Aorta (tissue), 5 donors: ENCODE measurements around the gene HNRNPD. TPM values are rescaled to one million over a fixed set of nuclear protein-coding genes. Genes with fewer than 3 reads are reported as not detected.
"Not testable (repeated sequence)": the region's sequence is repeated elsewhere in the genome, so short reads cannot be mapped to it uniquely, and the experiment has no call there.

ENCODE experiments used
- ATAC-seq: fragments of 200-7000 bp; cut with Tn5 transposase; one replicate; pipeline ENCODE4 v1.9.1; 2022; ENCODE audit warnings: moderate library complexity; ENCODE audit not compliant: low FRiP score
- DNase-seq, 2 donors: peaks; one replicate each; pipeline ENCODE4 v3.0.0-alpha.2; 2020
- H3K27ac ChIP-seq, 2 donors: one replicate each; pipeline ENCODE4 v1.5.1; 2013; ENCODE audit warnings: low read length in 2 of 2, mild to moderate bottlenecking in 2 of 2, moderate library complexity in 2 of 2, control low read depth in 1 of 2, inconsistent platforms in 1 of 2, low read depth in 1 of 2
- H3K27me3 ChIP-seq, 2 donors: one replicate each; pipeline ENCODE4 v1.6.1; 2013; ENCODE audit warnings: control low read depth in 1 of 2, low read length in 1 of 2, mild to moderate bottlenecking in 1 of 2, moderate library complexity in 1 of 2; ENCODE audit not compliant: insufficient read depth in 2 of 2, control insufficient read depth in 1 of 2
- H3K36me3 ChIP-seq, 2 donors: one replicate each; pipeline ENCODE4 v1.6.1; 2013; ENCODE audit warnings: control low read depth in 1 of 2, low read length in 1 of 2, mild to moderate bottlenecking in 1 of 2; ENCODE audit not compliant: insufficient read depth in 2 of 2, control insufficient read depth in 1 of 2
- H3K4me1 ChIP-seq, 2 donors: one replicate each; pipeline ENCODE4 v1.6.1; 2013; ENCODE audit warnings: low read length in 2 of 2, control low read depth in 1 of 2, mild to moderate bottlenecking in 1 of 2, moderate library complexity in 1 of 2; ENCODE audit not compliant: insufficient read depth in 2 of 2, control insufficient read depth in 1 of 2
- H3K4me3 ChIP-seq, 2 donors: one replicate each; pipeline ENCODE4 v1.5.1; 2013; ENCODE audit warnings: low read length in 2 of 2, control low read depth in 1 of 2, mild to moderate bottlenecking in 1 of 2
- H3K9me3 ChIP-seq: one replicate; pipeline ENCODE4 v1.6.1; 2013; ENCODE audit warnings: mild to moderate bottlenecking, low read length; ENCODE audit not compliant: control insufficient read depth
- WGBS, 2 donors: extraction: QIAGEN DNeasy Blood & Tissue Kit; methylation state at CpG; one replicate each; pipeline ENCODE4 v1.1.7; 2013; 5-methylcytosine and 5-hydroxymethylcytosine counted together
- intact Hi-C, 2 donors: fragments of 100-400 bp; cut with DNase I; formaldehyde crosslinking; loops; one replicate each; pipeline versions ENCODE4 v1.14.2 to v1.15.0; 2022
- polyA plus RNA-seq, 2 donors: library from polyadenylated mRNA; stranded (reverse); fragments of 200-250 nt; gene quantifications; one replicate each; pipeline ENCODE4 v1.2.3, GENCODE V29; 2013
- total RNA-seq, 2 donors: library from RNA; stranded (reverse); fragmentation: NEBNext Ultra II Directional; extraction: Animal tissue kit (Norgen Biotek cat#: 25700); gene quantifications; one replicate each; pipeline ENCODE4 v1.2.1, GENCODE V29; 2021
- donor health status: healthy with polysubstance abuse.
- donor health status: Bipolar disorder and iron deficiency.
- donor health status: DM: no; HTN: no; CAD: no.
- donor health status: DM: no; HTN: no; CAD: no.
- donor health status: DM: yes; HTN: yes; CAD: no.

Gene HNRNPD
- total and polyA plus RNA-seq, 4 donors = 113 to 146 (median 119) TPM

GRCh38 chr4:82352118-82352824, 21.5 kb downstream of the HNRNPD start:
- Histone ChIP-seq H3K36me3 (peaks cover 0 to under 1% of the 10 kb centered on the region in 2 donors), H3K27me3 (no peaks in the 10 kb centered on the region), H3K4me1 (no peaks in the 10 kb centered on the region), H3K4me3 (no peak overlapping the region), H3K9me3 (no peaks in the 10 kb centered on the region), H3K27ac (no peak overlapping the region)
- no peak for DNase-seq
- no peak for ATAC-seq
- intact Hi-C loops = no loop called here
- 89 to 93% methylated on average over 6 of the region's 6 CpGs for WGBS, 2 donors

GRCh38 chr4:82346126-82346525, 27.7 kb downstream of the HNRNPD start:
- no peaks in the 10 kb centered on the region for H3K9me3 ChIP-seq
- ATAC-seq = no peak
- H3K4me1 ChIP-seq = no peaks in the 10 kb centered on the region

GRCh38 chr4:82335043-82335442, 38.7 kb downstream of the HNRNPD start:
- H3K27ac ChIP-seq = no peak overlapping the region
- intact Hi-C loops = no loop called here
- no peak overlapping the region for H3K4me3 ChIP-seq
- no peaks in the 10 kb centered on the region for H3K36me3 ChIP-seq
- H3K27me3 ChIP-seq = no peaks in the 10 kb centered on the region
- peaks cover 1% of the 10 kb centered on the region for H3K9me3 ChIP-seq
- no peak for DNase-seq
- no peak for ATAC-seq
- no peaks in the 10 kb centered on the region for H3K4me1 ChIP-seq

More at GRCh38 chr4:82346126-82346525, 27.7 kb downstream of the HNRNPD start:
- DNase-seq = no peak
- Histone ChIP-seq H3K27ac (no peak overlapping the region), H3K27me3 (no peaks in the 10 kb centered on the region), H3K36me3 (peaks cover 0 to 3% of the 10 kb centered on the region in 2 donors), H3K4me3 (no peak overlapping the region)
- intact Hi-C loops = no loop called here

- ATAC-seq, H3K4me3 ChIP-seq, H3K9me3 ChIP-seq, H3K4me1 ChIP-seq, H3K27ac ChIP-seq, DNase-seq, intact Hi-C loops, H3K27me3 ChIP-seq, H3K36me3 ChIP-seq: not testable (repeated sequence)
- WGBS, 2 donors = 93 to 95% methylated on average over 9 of the region's 9 CpGs
Measured at GRCh38 chr4:82333641-82334040, 40.1 kb downstream of the HNRNPD start.

GRCh38 chr4:82331814-82332213, 42.0 kb downstream of the HNRNPD start:
- Histone ChIP-seq H3K27me3 (no peaks in the 10 kb centered on the region), H3K36me3 (no peaks in the 10 kb centered on the region), H3K27ac (no peak overlapping the region), H3K9me3 (peaks cover 3% of the 10 kb centered on the region), H3K4me1 (no peaks in the 10 kb centered on the region), H3K4me3 (no peak overlapping the region)
- DNase-seq = no peak
- no peak for ATAC-seq
- intact Hi-C loops = no loop called here
- WGBS, 2 donors = 77 to 87% methylated on average over 4 of the region's 4 CpGs

GRCh38 chr4:82320351-82320750, 53.4 kb downstream of the HNRNPD start:
- intact Hi-C loops = no loop called here
- Histone ChIP-seq H3K4me3 (no peak overlapping the region), H3K27ac (no peak overlapping the region), H3K4me1 (no peaks in the 10 kb centered on the region), H3K9me3 (peaks cover 2% of the 10 kb centered on the region), H3K36me3 (no peaks in the 10 kb centered on the region), H3K27me3 (no peaks in the 10 kb centered on the region)
- ATAC-seq (no peak), DNase-seq (no peak)
- 72 to 75% methylated on average over 4 of the region's 4 CpGs for WGBS, 2 donors

GRCh38 chr4:82303063-82303462, 70.7 kb downstream of the HNRNPD start:
- 83 to 88% methylated on average over 13 of the region's 13 CpGs for WGBS, 2 donors
- H3K4me3 ChIP-seq, DNase-seq, ATAC-seq, H3K27me3 ChIP-seq, H3K4me1 ChIP-seq, H3K9me3 ChIP-seq, H3K36me3 ChIP-seq, intact Hi-C loops, H3K27ac ChIP-seq: not testable (repeated sequence)

Other genes starting within 250 kb of the HNRNPD start
- 100 to 1,000 TPM; 214 to 224 TPM for gene HNRNPDL, start 56.5 kb upstream of the HNRNPD start, total RNA-seq
- 100 to 1,000 TPM; 239 to 303 TPM for gene HNRNPDL, start 56.5 kb upstream of the HNRNPD start, polyA plus RNA-seq
- gene ENOPH1, start 56.6 kb upstream of the HNRNPD start, total RNA-seq = 10 to 100 TPM; 17.1 to 17.3 TPM
- gene ENOPH1, start 56.6 kb upstream of the HNRNPD start, polyA plus RNA-seq = 10 to 100 TPM; 18.0 to 24.4 TPM
- 1 to 10 TPM; 3.5 to 6.5 TPM for gene TMEM150C, start 188.0 kb upstream of the HNRNPD start, total RNA-seq
- under 1 TPM in 1 of 2 donors, not detected in 1; 0.05 TPM for gene TMEM150C, start 188.0 kb upstream of the HNRNPD start, polyA plus RNA-seq